Thyroid gland (tissue), 4 donors: ENCODE results near the gene ABCG5. TPM values are rescaled to one million over a fixed set of nuclear protein-coding genes. Genes with fewer than 3 reads are reported as not detected.

Experiments used
- DNase-seq, 2 donors: peaks; one replicate each; pipeline ENCODE4 v3.0.0-alpha.2; 2019
- H3K27ac ChIP-seq, 3 donors: fragments of 200-600 bp; sonication (generic); 1 replicate in 2 of 3; 2 replicates in 1 of 3; pipeline ENCODE4 v1.5.1; 2016 to 2019; ENCODE audit warnings: mild to moderate bottlenecking in 1 of 3, moderate library complexity in 1 of 3
- H3K27me3 ChIP-seq: fragments of 200-600 bp; sonication (generic); one replicate; pipeline ENCODE4 v1.5.1; 2019
- H3K36me3 ChIP-seq, 2 donors: fragments of 200-600 bp; sonication (generic); one replicate each; pipeline ENCODE4 v1.5.1; 2016 to 2019
- H3K4me1 ChIP-seq, 2 donors: fragments of 200-600 bp; sonication (generic); one replicate each; pipeline ENCODE4 v1.5.1; 2017 to 2019
- H3K4me3 ChIP-seq, 3 donors: fragments of 200-600 bp; sonication (generic); replicated peaks in 1 of 3; 1 replicate in 2 of 3; 2 replicates in 1 of 3; pipeline ENCODE4 v1.5.1; 2016; ENCODE audit warnings: mild to moderate bottlenecking in 1 of 3
- H3K9me3 ChIP-seq: fragments of 200-600 bp; sonication (generic); one replicate; pipeline ENCODE4 v1.5.1; 2017
- POLR2A ChIP-seq, 2 donors: fragments of 450-650 bp; IDR thresholded peaks; one replicate each; pipeline ENCODE4 v1.6.1; 2017; ENCODE audit warnings: antibody characterized with exemption in 2 of 2, mild to moderate bottlenecking in 2 of 2, moderate library complexity in 1 of 2
- WGBS, 2 donors: methylation state at CpG; one replicate each; pipeline ENCODE4 v1.1.5; 2017; 5-methylcytosine and 5-hydroxymethylcytosine counted together
- intact Hi-C: fragments of 100-400 bp; cut with DNase I; formaldehyde crosslinking; loops from one replicate; pipeline ENCODE4 v1.15.1; 2023
- total RNA-seq, 4 donors: library from RNA; depleted of rRNA; stranded (reverse); fragments of >200 nt; gene quantifications; one replicate each; pipeline ENCODE4 v1.2.3, GENCODE V29; 2016
- TF ChIP-seq, protein P1 (sequence below), 6 experiments: fragments of 200-600 bp in 3 of 6; fragments of 450-650 bp in 3 of 6; sonication (generic) in 3 of 6; IDR thresholded peaks; one replicate each; pipeline ENCODE4 v1.5.1; 2016 to 2019; ENCODE audit warnings: antibody characterized with exemption in 6 of 6, mild to moderate bottlenecking in 2 of 6, inconsistent platforms in 1 of 6, moderate library complexity in 1 of 6

The ABCG5 gene
- total RNA-seq: not detected

DNA sequence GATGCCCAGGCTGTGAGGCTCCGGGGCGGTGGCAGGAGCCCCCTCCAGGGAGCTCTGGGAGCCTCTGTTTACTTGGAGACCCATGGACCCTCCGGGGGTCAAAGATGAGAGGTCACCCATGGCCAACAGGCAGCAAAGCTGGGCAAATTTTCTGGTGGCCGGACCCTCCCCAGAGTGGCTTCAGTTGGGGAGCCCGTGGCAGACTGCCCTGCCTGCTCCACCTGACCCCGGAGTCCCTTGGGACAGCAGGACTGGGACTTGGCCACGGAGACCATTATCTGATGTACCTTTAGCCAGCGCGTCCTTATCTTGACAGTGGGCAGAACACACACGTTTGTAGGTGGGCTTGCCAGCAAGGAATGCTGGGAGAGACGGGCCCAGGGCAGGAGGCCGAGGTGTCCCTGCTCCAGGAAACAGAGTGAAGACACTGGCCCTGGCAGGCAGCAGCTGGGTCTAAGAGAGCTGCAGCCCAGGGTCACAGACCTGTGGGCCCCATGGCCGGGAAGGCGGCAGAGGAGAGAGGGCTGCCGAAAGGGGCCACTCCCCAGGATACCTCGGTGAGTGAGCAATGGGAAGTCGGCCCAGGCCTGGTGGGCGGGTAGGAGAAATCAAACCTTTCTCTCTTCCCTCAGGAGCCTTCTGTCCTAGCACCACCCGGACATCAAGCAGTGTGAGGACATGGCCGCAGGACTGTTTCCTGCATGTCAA, at the start of gene ABCG5, which contains the start of gene ABCG8:
Gene ABCG5, minus strand, starts transcription at position 280 of the 708 bp plus-strand sequence. Its CDS starts 160 bp downstream, at position 120.
Gene ABCG8, plus strand, starts transcription at position 412 of the 708 bp plus-strand sequence. Its CDS starts 83 bp downstream, at position 495.
- Histone ChIP-seq H3K36me3 (no peaks in the 10 kb centered on the region), H3K4me3 (no peak within 1 kb of the TSS), H3K9me3 (no peaks in the 10 kb centered on the region), H3K27me3 (no peaks in the 10 kb centered on the region), H3K27ac (no peak within 1 kb of the TSS), H3K4me1 (no peaks in the 10 kb centered on the region)
- intact Hi-C loops: no loop called here
- TF ChIP-seq, protein P1, sequence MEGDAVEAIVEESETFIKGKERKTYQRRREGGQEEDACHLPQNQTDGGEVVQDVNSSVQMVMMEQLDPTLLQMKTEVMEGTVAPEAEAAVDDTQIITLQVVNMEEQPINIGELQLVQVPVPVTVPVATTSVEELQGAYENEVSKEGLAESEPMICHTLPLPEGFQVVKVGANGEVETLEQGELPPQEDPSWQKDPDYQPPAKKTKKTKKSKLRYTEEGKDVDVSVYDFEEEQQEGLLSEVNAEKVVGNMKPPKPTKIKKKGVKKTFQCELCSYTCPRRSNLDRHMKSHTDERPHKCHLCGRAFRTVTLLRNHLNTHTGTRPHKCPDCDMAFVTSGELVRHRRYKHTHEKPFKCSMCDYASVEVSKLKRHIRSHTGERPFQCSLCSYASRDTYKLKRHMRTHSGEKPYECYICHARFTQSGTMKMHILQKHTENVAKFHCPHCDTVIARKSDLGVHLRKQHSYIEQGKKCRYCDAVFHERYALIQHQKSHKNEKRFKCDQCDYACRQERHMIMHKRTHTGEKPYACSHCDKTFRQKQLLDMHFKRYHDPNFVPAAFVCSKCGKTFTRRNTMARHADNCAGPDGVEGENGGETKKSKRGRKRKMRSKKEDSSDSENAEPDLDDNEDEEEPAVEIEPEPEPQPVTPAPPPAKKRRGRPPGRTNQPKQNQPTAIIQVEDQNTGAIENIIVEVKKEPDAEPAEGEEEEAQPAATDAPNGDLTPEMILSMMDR (IDR thresholded peaks at IDR 0.05): no peak
- no peak for TF ChIP-seq POLR2A (IDR thresholded peaks at IDR 0.05)
- no peak for DNase-seq
- WGBS, 2 donors: 88 to 90% methylated on average over 11 to 16 of the region's 20 CpGs

- Histone ChIP-seq H3K4me3 (no peak overlapping the region), H3K9me3 (no peaks in the 10 kb centered on the region), H3K27me3 (no peaks in the 10 kb centered on the region), H3K27ac (no peak overlapping the region), H3K4me1 (no peaks in the 10 kb centered on the region), H3K36me3 (peaks cover 19 to 26% of the 10 kb centered on the region in 2 donors)
- WGBS, 2 donors: 93 to 96% methylated on average over 7 of the region's 7 CpGs
- intact Hi-C loops: no loop called here
- no peak for DNase-seq
- TF ChIP-seq POLR2A (IDR thresholded peaks at IDR 0.05): no peak
- TF ChIP-seq, protein P1 (IDR thresholded peaks at IDR 0.05): no peak
Observed at GRCh38 chr2:43887176-43887575, 48.5 kb upstream of the ABCG5 start.

DNA sequence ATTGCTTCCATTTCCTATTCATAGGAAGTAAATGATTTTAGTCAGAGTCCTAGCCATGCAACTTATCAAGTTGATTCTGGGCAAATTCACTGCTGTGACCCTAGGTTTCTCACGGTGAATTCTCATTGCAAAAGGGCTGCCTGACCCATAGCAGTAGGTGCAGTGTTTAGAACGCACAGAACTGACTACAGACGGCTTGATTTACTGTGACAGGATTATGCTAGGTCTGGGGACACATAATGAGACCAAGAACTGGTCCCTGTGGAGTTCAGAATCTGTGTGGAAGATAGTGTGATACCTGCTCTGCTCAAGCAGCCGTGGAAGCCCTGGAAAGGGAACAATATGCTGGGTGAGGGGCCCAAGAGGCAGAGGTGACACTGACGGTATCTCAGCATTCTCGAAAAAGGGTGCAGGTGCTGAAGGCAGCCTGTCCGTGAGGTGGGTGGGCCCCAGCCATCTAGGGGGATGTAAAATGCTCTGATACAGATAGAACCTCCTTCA, 46.5 kb upstream of the ABCG5 start:
- H3K9me3 ChIP-seq: no peaks in the 10 kb centered on the region
- no peak overlapping the region for H3K4me3 ChIP-seq
- H3K4me1 ChIP-seq: peaks cover 0 to 4% of the 10 kb centered on the region in 2 donors
- no peaks in the 10 kb centered on the region for H3K27me3 ChIP-seq
- DNase-seq: no peak
- TF ChIP-seq, protein P1 (IDR thresholded peaks at IDR 0.05): no peak
- no peak for TF ChIP-seq POLR2A (IDR thresholded peaks at IDR 0.05)
- H3K36me3 ChIP-seq: peaks cover 16 to 17% of the 10 kb centered on the region in 2 donors
- intact Hi-C loops: no loop called here
- 87 to 88% methylated on average over 7 of the region's 7 CpGs for WGBS, 2 donors
- no peak overlapping the region for H3K27ac ChIP-seq

GRCh38 chr2:43884689-43885088, 46.0 kb upstream of the ABCG5 start:
- H3K4me3 ChIP-seq: no peak overlapping the region
- H3K36me3 ChIP-seq: peaks cover 12 to 13% of the 10 kb centered on the region in 2 donors
- 92 to 94% methylated on average over 5 of the region's 5 CpGs for WGBS, 2 donors
- H3K27ac ChIP-seq: no peak overlapping the region
- H3K4me1 ChIP-seq: peaks cover 0 to 4% of the 10 kb centered on the region in 2 donors
- no peaks in the 10 kb centered on the region for H3K27me3 ChIP-seq
- H3K9me3 ChIP-seq: no peaks in the 10 kb centered on the region
- intact Hi-C loops: no loop called here
- no peak for DNase-seq
- TF ChIP-seq POLR2A (IDR thresholded peaks at IDR 0.05): no peak
- TF ChIP-seq, protein P1 (IDR thresholded peaks at IDR 0.05): no peak

DNA sequence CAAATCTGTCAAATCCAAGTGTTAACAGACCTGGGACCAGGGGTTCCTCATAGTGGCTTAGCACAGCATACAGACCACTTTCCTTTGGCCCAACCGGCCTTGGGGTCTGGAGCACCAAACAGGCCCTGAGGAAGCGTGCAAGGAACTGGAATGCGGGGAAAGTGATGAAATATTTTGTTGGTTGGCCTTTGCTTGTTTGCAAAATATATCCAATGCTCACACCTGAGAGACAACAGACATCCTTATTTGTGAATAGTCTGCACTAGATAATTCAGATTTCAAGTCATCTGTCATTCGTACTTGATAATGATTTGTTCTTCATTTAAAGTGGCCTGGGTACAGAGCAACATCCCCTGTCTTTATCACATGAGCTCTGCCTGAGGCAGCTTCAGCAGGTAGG, 43.7 kb upstream of the ABCG5 start:
- no peak overlapping the region for H3K4me3 ChIP-seq
- 91 to 93% methylated on average over 4 of the region's 4 CpGs for WGBS, 2 donors
- TF ChIP-seq, protein P1 (IDR thresholded peaks at IDR 0.05): no peak
- TF ChIP-seq POLR2A (IDR thresholded peaks at IDR 0.05): no peak
- H3K9me3 ChIP-seq: no peaks in the 10 kb centered on the region
- no peaks in the 10 kb centered on the region for H3K36me3 ChIP-seq
- DNase-seq: no peak
- peaks cover 0 to 4% of the 10 kb centered on the region in 2 donors for H3K4me1 ChIP-seq
- H3K27ac ChIP-seq: no peak overlapping the region
- H3K27me3 ChIP-seq: no peaks in the 10 kb centered on the region
- intact Hi-C loops: no loop called here
